ENCODE results near the gene METTL16. TPM values are rescaled to one million over a fixed set of nuclear protein-coding genes. Genes with fewer than 3 reads are reported as not detected.

Gene METTL16
- total RNA-seq, 1 experiment from 2014 or later = 28.6 TPM

DNA sequence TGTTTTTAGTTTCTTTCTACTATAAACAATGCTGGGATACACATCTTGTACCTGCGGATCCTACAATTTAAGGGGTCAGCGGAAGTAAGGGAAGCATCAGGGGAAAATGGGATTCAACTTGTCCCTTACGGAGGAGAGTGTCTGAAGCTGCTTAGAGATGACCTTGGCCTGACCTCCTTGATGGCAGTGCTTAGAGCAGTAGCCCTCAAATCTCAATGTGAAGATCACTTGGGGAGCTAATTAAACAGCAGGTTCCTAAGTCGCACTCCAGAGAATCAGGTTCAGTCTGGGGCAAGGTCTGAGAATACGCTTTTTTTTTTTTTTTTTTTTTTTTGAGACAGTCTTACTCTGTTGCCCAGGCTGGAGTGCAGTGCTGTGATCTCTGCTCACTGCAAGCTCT lies 9.6 kb upstream of the METTL16 start:
- BruUV-seq (replicated peaks) = no TSS peak
- no peaks in the 10 kb centered on the region for H3K4me1 Mint-ChIP-seq (ENCODE audit: low read depth, unreplicated experiment)

DNA sequence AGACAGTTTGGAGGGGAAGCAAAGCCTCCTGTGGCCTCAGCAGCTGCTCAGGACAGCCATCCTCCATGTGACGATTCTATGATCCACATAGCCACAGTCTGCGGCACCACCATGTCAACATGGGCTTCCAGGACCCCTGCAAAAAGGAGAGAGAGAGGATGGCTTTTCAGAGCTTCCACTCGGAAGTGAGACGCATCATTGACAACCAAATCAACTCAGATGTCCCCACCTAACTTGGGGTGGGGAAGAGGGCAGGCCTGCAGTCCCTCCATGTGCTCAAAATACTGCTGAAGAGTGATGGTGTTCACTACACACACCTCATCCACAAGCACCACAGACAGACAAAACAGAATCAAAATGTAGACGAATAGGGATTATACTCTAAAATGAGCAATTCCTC lies 5.9 kb upstream of the METTL16 start:
- Mint-ChIP-seq H3K36me3 (ENCODE audit: insufficient read depth, unreplicated experiment) (no peaks in the 10 kb centered on the region), H3K4me3 (ENCODE audit: low read depth, unreplicated experiment) (no peak overlapping the region), H3K4me1 (ENCODE audit: low read depth, unreplicated experiment) (no peaks in the 10 kb centered on the region), H3K27ac (ENCODE audit: unreplicated experiment) (no peak overlapping the region), H3K9me3 (ENCODE audit: low read depth, unreplicated experiment) (no peaks in the 10 kb centered on the region), H3K27me3 (ENCODE audit: unreplicated experiment) (no peaks in the 10 kb centered on the region)
- intact Hi-C loops (cut with micrococcal nuclease; ENCODE audit: unreplicated experiment) = loop anchor here (10.0 kb wide), 1 partner anchor 47 kb away; no protein-coding TSS in a partner anchor
- TF ChIP-seq, protein P1, sequence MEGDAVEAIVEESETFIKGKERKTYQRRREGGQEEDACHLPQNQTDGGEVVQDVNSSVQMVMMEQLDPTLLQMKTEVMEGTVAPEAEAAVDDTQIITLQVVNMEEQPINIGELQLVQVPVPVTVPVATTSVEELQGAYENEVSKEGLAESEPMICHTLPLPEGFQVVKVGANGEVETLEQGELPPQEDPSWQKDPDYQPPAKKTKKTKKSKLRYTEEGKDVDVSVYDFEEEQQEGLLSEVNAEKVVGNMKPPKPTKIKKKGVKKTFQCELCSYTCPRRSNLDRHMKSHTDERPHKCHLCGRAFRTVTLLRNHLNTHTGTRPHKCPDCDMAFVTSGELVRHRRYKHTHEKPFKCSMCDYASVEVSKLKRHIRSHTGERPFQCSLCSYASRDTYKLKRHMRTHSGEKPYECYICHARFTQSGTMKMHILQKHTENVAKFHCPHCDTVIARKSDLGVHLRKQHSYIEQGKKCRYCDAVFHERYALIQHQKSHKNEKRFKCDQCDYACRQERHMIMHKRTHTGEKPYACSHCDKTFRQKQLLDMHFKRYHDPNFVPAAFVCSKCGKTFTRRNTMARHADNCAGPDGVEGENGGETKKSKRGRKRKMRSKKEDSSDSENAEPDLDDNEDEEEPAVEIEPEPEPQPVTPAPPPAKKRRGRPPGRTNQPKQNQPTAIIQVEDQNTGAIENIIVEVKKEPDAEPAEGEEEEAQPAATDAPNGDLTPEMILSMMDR (IDR thresholded peaks at IDR 0.05; ENCODE audit: unreplicated experiment) = no peak
- BruUV-seq (replicated peaks) = no TSS peak
- CTCF ChIA-PET = no interaction called here
- no peak for DNase-seq

More for the DNA sequence above, 9.6 kb upstream of the METTL16 start:
- no peaks in the 10 kb centered on the region for H3K27me3 Mint-ChIP-seq (ENCODE audit: unreplicated experiment)
- H3K9me3 Mint-ChIP-seq (ENCODE audit: low read depth, unreplicated experiment) = no peaks in the 10 kb centered on the region
- peaks cover 3% of the 10 kb centered on the region for H3K36me3 Mint-ChIP-seq (ENCODE audit: insufficient read depth, unreplicated experiment)
- CTCF ChIA-PET = no interaction called here
- TF ChIP-seq, protein P1 (IDR thresholded peaks at IDR 0.05; ENCODE audit: unreplicated experiment) = no peak
- intact Hi-C loops (cut with micrococcal nuclease; ENCODE audit: unreplicated experiment) = no loop called here
- no peak for DNase-seq
- no peak overlapping the region for H3K27ac Mint-ChIP-seq (ENCODE audit: unreplicated experiment)
- no peak overlapping the region for H3K4me3 Mint-ChIP-seq (ENCODE audit: low read depth, unreplicated experiment)

- TF ChIP-seq, protein P1 (IDR thresholded peaks at IDR 0.05; ENCODE audit: unreplicated experiment) = no peak
- no peak overlapping the region for H3K27ac Mint-ChIP-seq (ENCODE audit: unreplicated experiment)
- H3K27me3 Mint-ChIP-seq (ENCODE audit: unreplicated experiment) = no peaks in the 10 kb centered on the region
- H3K4me3 Mint-ChIP-seq (ENCODE audit: low read depth, unreplicated experiment) = no peak overlapping the region
- no peaks in the 10 kb centered on the region for H3K9me3 Mint-ChIP-seq (ENCODE audit: low read depth, unreplicated experiment)
- CTCF ChIA-PET = no interaction called here
- intact Hi-C loops (cut with micrococcal nuclease; ENCODE audit: unreplicated experiment) = loop anchor here (10.0 kb wide), 1 partner anchor 54 kb away; no protein-coding TSS in a partner anchor
- no peak for DNase-seq
- BruUV-seq (replicated peaks) = no TSS peak
- peaks cover 9% of the 10 kb centered on the region for H3K36me3 Mint-ChIP-seq (ENCODE audit: insufficient read depth, unreplicated experiment)
- peaks cover 13% of the 10 kb centered on the region for H3K4me1 Mint-ChIP-seq (ENCODE audit: low read depth, unreplicated experiment)
Observed at GRCh38 chr17:2511138-2511461, 588 bp downstream of the METTL16 start.

- H3K9me3 Mint-ChIP-seq (ENCODE audit: low read depth, unreplicated experiment) = no peaks in the 10 kb centered on the region
- TF ChIP-seq, protein P1 (IDR thresholded peaks at IDR 0.05; ENCODE audit: unreplicated experiment) = no peak
- CTCF ChIA-PET = no interaction called here
- no peak for DNase-seq
- intact Hi-C loops (cut with micrococcal nuclease; ENCODE audit: unreplicated experiment) = loop anchor here (10.0 kb wide), 1 partner anchor 54 kb away; no protein-coding TSS in a partner anchor
- peaks cover 13% of the 10 kb centered on the region for H3K4me1 Mint-ChIP-seq (ENCODE audit: low read depth, unreplicated experiment)
- H3K27me3 Mint-ChIP-seq (ENCODE audit: unreplicated experiment) = no peaks in the 10 kb centered on the region
- H3K27ac Mint-ChIP-seq (ENCODE audit: unreplicated experiment) = no peak overlapping the region
- BruUV-seq (replicated peaks) = no TSS peak
- peaks cover 9% of the 10 kb centered on the region for H3K36me3 Mint-ChIP-seq (ENCODE audit: insufficient read depth, unreplicated experiment)
- H3K4me3 Mint-ChIP-seq (ENCODE audit: low read depth, unreplicated experiment) = no peak overlapping the region
Observed at GRCh38 chr17:2510559-2510958, 1.1 kb downstream of the METTL16 start.
